Activated CD8-positive, alpha-beta memory T cell treated with anti-CD3 and anti-CD28 coated beads for 1 hour (primary cell): ENCODE results near the gene DNAJA2.
"Not testable (repeated sequence)": the region's sequence is repeated elsewhere in the genome, so short reads cannot be mapped to it uniquely, and the experiment has no call there.

Experiments
- DNase-seq, 2 donors: peaks; one replicate each; pipeline ENCODE4 v3.0.0-alpha.2; 2020; ENCODE audit warnings: low read depth in 1 of 2; ENCODE audit errors: extremely low read depth in 1 of 2

The DNAJA2 gene

GRCh38 chr16:46973207-46973995, at the start of gene DNAJA2:
TSS of gene DNAJA2 (minus strand) at chr16:46973674. CDS start at chr16:46973572, 102 bp downstream.
- peak; percentile 80 to 92 for DNase-seq

DNA sequence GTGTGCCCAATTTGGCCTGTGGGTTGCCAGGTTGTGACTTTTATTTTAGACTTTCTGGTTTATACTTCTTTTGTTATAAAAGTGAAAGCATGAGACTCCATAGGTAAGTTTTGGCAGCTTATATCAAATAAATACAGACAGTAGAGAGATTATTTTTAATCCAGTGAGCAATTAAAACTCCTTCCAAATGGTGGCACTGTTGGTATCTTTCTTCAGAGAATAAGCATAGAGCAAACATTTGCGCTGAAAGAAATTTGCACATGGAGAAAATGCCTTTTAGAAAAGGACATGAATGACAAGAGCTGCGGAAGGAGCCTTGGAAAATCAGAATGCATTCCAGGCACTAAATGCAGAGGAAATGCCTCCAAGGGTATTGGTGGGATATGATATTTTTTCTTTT, 46.1 kb upstream of the DNAJA2 start:
- DNase-seq = no peak

GRCh38 chr16:47018223-47018891, 44.9 kb upstream of the DNAJA2 start:
- DNase-seq = no peak

GRCh38 chr16:47017636-47018035, 44.2 kb upstream of the DNAJA2 start:
- no peak for DNase-seq

DNA sequence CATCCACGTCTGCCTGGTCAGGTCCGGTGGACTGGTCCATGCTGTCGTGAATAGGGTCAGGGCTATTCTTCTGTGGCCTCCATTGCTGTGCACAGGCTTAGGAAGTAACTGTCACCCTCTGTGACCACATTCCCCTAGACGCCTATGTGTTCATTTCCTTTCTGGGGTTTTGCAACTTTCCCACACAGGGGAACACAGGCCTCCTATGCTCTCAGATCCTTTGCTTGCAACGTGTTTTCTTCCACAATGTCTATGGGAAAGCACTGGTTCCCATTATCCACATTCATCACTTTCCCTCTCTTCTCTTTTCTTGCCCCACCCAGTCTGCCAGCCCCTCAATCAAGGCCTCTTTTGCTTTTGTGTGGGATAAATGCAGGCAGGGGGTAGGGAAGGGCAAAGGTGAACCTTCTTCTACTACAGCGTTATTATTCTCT, 43.2 kb upstream of the DNAJA2 start:
- DNase-seq = no peak

- no peak for DNase-seq
Measured at GRCh38 chr16:47013910-47014309, 40.4 kb upstream of the DNAJA2 start.

GRCh38 chr16:47013172-47013571, 39.7 kb upstream of the DNAJA2 start:
- DNase-seq = no peak

- not testable (repeated sequence) for DNase-seq
Measured at GRCh38 chr16:47010812-47011211, 37.3 kb upstream of the DNAJA2 start.

GRCh38 chr16:47008612-47009011, 35.1 kb upstream of the DNAJA2 start:
- no peak for DNase-seq

- no peak for DNase-seq
Measured at GRCh38 chr16:47008174-47008573, 34.7 kb upstream of the DNAJA2 start.

- no peak for DNase-seq
Measured at GRCh38 chr16:47004652-47005051, 31.2 kb upstream of the DNAJA2 start.

DNA sequence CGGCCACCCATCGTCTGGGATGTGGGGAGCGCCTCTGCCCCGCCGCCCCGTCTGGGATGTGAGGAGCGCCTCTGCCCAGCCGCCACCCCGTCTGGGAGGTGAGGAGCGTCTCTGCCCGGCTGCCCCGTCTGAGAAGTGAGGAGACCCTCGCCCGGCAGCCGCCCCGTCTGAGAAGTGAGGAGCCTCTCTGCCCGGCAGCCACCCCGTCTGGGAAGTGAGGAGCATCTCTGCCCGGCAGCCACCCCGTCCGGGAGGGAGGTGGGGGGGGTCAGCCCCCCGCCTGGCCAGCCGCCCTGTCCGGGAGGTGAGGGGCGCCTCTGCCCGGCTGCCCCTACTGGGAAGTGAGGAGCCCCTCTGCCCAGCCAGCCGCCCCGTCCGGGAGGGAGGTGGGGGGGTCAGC, 26.6 kb upstream of the DNAJA2 start:
- not testable (repeated sequence) for DNase-seq

DNA sequence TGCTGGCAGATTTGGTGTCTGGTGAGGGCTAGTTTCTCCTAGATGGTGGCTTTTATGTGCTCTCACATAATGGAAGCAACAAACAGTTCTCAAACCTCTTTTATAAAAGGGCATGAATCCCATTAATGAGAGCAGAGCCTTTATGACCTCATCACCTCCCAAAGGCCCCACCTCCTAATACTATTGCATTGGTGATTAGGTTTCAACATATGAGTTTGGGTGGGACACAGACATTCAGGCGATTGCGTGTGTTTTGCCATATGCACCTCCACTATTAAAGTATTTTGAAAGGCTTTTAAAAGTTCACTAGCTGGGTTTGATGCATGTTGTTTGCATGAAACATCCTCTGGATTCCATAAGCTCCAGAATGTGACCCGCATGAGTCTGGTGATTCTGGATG, 24.4 kb upstream of the DNAJA2 start:
- no peak for DNase-seq

GRCh38 chr16:46996952-46997458, 23.5 kb upstream of the DNAJA2 start:
- no peak for DNase-seq

DNA sequence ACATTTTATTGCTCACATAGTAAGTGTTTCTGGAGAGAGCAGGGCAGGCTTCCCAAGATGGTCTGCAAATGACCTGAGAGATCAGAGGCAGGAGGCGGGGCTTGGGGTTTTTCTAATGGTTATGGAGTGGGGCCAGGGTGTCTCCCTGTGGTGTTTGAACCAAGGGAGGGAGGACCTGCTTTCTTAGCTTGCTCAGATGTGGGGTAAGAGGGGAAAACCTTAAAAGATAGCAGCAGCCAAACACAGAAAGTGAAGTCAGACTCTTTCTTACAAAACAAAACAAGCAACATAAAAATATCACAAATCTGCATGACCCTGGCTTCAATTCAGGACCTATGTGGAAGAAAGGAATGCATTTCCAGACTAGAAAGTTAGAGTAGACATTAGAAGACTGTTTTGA, 22.9 kb upstream of the DNAJA2 start:
- DNase-seq = no peak

- DNase-seq = no peak
Measured at GRCh38 chr16:46991729-46992704, 18.5 kb upstream of the DNAJA2 start.

GRCh38 chr16:46986896-46987295, 13.4 kb upstream of the DNAJA2 start:
- DNase-seq = no peak

DNA sequence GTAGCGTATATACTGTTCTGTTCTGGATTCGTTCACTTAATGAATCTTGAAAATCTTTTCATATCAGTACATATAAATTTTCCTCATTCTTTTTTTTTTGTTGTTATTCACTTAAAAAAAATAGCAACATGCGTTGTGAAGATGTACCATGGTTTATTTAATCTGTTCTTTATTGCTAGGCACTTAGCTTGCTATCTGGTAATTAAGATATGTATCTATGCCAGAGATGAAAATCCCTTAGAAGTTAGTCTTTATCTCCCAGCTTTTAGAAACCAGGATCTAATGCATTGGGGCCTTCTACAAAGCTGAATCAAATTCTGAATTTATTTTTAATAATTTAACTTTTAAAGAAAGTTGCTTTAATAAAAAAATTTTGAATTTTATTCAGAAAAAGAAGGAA, 13.0 kb upstream of the DNAJA2 start:
- DNase-seq = no peak

GRCh38 chr16:46982335-46982734, 8.9 kb upstream of the DNAJA2 start:
- no peak for DNase-seq

DNA sequence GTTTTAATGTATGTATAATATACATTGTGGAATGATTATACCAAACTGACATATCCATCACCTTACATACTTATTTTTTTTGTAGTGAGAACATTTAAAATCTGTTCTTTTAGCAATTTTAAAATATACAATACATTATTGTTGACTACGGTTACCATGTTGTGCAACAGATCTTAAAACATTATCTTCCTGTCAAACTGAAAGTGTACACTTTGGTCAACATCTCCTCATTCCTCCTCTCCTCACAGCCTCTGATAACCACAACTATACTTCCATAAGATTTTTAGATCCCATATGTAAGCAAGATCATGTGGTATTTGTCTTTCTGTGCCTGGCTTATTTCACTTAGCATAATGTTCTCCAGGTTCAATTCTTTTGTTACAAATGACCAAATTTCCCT, 7.5 kb upstream of the DNAJA2 start:
- no peak for DNase-seq

GRCh38 chr16:46976550-46976949, 3.1 kb upstream of the DNAJA2 start:
- no peak for DNase-seq
